ENCODE measurements around the gene C4A. TPM values are rescaled to one million over a fixed set of nuclear protein-coding genes. Genes with fewer than 3 reads are reported as not detected.

C4A gene
- total and polyA plus RNA-seq, 2 of the 4 experiments (the other 2 are of a cell fraction), result 0.90 to 3.8 TPM

GRCh38 chr6:31940256-31940664, 41.6 kb upstream of the C4A start:
- no peak overlapping the region for H2AK5ac ChIP-seq (ENCODE audit: low read depth, low read length)
- no peak overlapping the region for H3K4me3 ChIP-seq (ENCODE audit: insufficient read depth, low read depth, low read length)
- peak overlapping the region; percentile 27; the same call in 1 of the 2 replicates for H3K4ac ChIP-seq (ENCODE audit: low read depth, low read length)
- peak; percentile 55 for DNase-seq
- H3K18ac ChIP-seq (ENCODE audit: low read depth, low read length), result no peak overlapping the region
- no peak overlapping the region for H4K91ac ChIP-seq (ENCODE audit: insufficient read depth, low read depth, low read length)
- peak overlapping the region; percentile 21 for H2AK9ac ChIP-seq (replicated peaks; ENCODE audit: low read depth, low read length, poor library complexity)
- no peaks in the 10 kb centered on the region for H4K20me1 ChIP-seq (ENCODE audit: insufficient read depth, low read length)
- no TSS peak for BruUV-seq (replicated peaks)
- H3K36me3 ChIP-seq (ENCODE audit: control insufficient read depth, insufficient read depth, low read length), result no peaks in the 10 kb centered on the region
- H4K5ac ChIP-seq (ENCODE audit: low read depth, low read length), result peak overlapping the region; percentile 8; the same call in 1 of the 2 replicates
- H3K14ac ChIP-seq (replicated peaks; ENCODE audit: low read depth, low read length), result peak overlapping the region; percentile 76; the same call in 1 of the 2 replicates
- H2BK5ac ChIP-seq (ENCODE audit: low read depth, low read length, poor library complexity, severe bottlenecking), result peak overlapping the region; percentile 4
- no peaks in the 10 kb centered on the region for H3K9me3 ChIP-seq (ENCODE audit: control insufficient read depth, insufficient read depth, low read length)
- no peak overlapping the region; the same call in 1 of the 2 replicates for H3K56ac ChIP-seq (ENCODE audit: extremely low read depth, insufficient read depth, low read length)
- H3K4me2 ChIP-seq (ENCODE audit: low read depth, low read length), result peak overlapping the region; percentile 40
- no peak for TF ChIP-seq MXI1 (IDR thresholded peaks at IDR 0.05; ENCODE audit: borderline replicate concordance, low read depth, low read length)
- no peak for TF ChIP-seq POLR2A (IDR thresholded peaks at IDR 0.05; ENCODE audit: low read depth, low read length)
- TF ChIP-seq NFE2L2 (IDR thresholded peaks at IDR 0.05; ENCODE audit: low read depth, low read length), result no peak
- TF ChIP-seq, protein P1, sequence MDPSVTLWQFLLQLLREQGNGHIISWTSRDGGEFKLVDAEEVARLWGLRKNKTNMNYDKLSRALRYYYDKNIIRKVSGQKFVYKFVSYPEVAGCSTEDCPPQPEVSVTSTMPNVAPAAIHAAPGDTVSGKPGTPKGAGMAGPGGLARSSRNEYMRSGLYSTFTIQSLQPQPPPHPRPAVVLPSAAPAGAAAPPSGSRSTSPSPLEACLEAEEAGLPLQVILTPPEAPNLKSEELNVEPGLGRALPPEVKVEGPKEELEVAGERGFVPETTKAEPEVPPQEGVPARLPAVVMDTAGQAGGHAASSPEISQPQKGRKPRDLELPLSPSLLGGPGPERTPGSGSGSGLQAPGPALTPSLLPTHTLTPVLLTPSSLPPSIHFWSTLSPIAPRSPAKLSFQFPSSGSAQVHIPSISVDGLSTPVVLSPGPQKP (IDR thresholded peaks at IDR 0.05; ENCODE audit: borderline replicate concordance, low read depth, low read length), result no peak
- TF ChIP-seq, protein P2, sequence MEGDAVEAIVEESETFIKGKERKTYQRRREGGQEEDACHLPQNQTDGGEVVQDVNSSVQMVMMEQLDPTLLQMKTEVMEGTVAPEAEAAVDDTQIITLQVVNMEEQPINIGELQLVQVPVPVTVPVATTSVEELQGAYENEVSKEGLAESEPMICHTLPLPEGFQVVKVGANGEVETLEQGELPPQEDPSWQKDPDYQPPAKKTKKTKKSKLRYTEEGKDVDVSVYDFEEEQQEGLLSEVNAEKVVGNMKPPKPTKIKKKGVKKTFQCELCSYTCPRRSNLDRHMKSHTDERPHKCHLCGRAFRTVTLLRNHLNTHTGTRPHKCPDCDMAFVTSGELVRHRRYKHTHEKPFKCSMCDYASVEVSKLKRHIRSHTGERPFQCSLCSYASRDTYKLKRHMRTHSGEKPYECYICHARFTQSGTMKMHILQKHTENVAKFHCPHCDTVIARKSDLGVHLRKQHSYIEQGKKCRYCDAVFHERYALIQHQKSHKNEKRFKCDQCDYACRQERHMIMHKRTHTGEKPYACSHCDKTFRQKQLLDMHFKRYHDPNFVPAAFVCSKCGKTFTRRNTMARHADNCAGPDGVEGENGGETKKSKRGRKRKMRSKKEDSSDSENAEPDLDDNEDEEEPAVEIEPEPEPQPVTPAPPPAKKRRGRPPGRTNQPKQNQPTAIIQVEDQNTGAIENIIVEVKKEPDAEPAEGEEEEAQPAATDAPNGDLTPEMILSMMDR (conservative IDR thresholded peaks at IDR 0.05; ENCODE audit: low read depth, low read length), result no peak
- no peak for TF ChIP-seq BHLHE40 (IDR thresholded peaks at IDR 0.05; ENCODE audit: low read depth, low read length)
- TF ChIP-seq CHD1 (IDR thresholded peaks at IDR 0.05; ENCODE audit: low read depth, low read length), result no peak
- no peak for TF ChIP-seq RCOR1 (IDR thresholded peaks at IDR 0.05; ENCODE audit: insufficient replicate concordance, low read length)
- TF ChIP-seq MAFK (IDR thresholded peaks at IDR 0.05; ENCODE audit: low read depth, low read length), result no peak
- CTCF ChIA-PET, result interaction anchor here (0.6 to 1.3 kb wide), 5 partner anchors 12 to 144 kb away, joined by 3 to 5 read pairs (median 3); no protein-coding TSS in a partner anchor
- no peak overlapping the region for H2BK15ac ChIP-seq (ENCODE audit: low read depth, low read length)
- dilution Hi-C loops (cut with HindIII; ENCODE audit: low sequenced_read_pairs, unreplicated experiment), result no loop called here
- no CpG with 5 or more reads among the region's 6 CpGs for WGBS, 2 experiments (ENCODE audit: extremely low coverage in 2 of 2, insufficient read length in 1 of 2)
- H4K8ac ChIP-seq (ENCODE audit: low read depth in 2 of 2, low read length in 2 of 2), result 0 out of 4 replicates have a peak overlapping the region, but pooled peaks of 1 of the 2 experiments have one; percentile 11
- in situ Hi-C loops (cut with MboI; ENCODE audit: low sequenced_read_pairs), result loop anchor here (10.0 kb wide), 1 partner anchor 255 kb away; the partner anchor contains the start of gene LY6G5C
- intact Hi-C loops (cut with micrococcal nuclease), result loop anchor here (2.0 kb wide), 1 partner anchor 13 kb away; the partner anchor contains the start of gene C2
- H2AFZ ChIP-seq (replicated peaks; ENCODE audit: low read length, poor library complexity), result peak overlapping the region; percentile 70
- H3K27me3 ChIP-seq (ENCODE audit: control insufficient read depth, insufficient read depth, low read length), result no peaks in the 10 kb centered on the region
- peaks cover 11% of the 10 kb centered on the region for H3K4me1 ChIP-seq (ENCODE audit: control insufficient read depth, insufficient read depth, low read length)
- no peak overlapping the region for H2BK20ac ChIP-seq (ENCODE audit: low read depth, low read length)
- ATAC-seq (ENCODE audit: low read depth), result peak; percentile 76
- no peak overlapping the region for H2BK120ac ChIP-seq (ENCODE audit: low read depth, low read length)
- POLR2A ChIA-PET (ENCODE audit: unreplicated experiment), result no interaction called here
- H3K79me1 ChIP-seq (ENCODE audit: low read depth in 1 of 2, low read length in 2 of 2), result no peaks in the 10 kb centered on the region
- H3K27ac ChIP-seq (ENCODE audit: insufficient read depth, low read length), result no peak overlapping the region
- no peaks in the 10 kb centered on the region for H3K9me1 ChIP-seq (ENCODE audit: insufficient read depth, low read length)
- H3K23ac ChIP-seq (ENCODE audit: low read depth, low read length), result 0 out of 2 replicates have a peak overlapping the region, but pooled peaks have one; percentile 66
- H3K9ac ChIP-seq (ENCODE audit: low read depth, low read length), result no peak overlapping the region; the same call in 1 of the 2 replicates
